ENCODE data around the gene DCDC1.

DCDC1 gene

DNA sequence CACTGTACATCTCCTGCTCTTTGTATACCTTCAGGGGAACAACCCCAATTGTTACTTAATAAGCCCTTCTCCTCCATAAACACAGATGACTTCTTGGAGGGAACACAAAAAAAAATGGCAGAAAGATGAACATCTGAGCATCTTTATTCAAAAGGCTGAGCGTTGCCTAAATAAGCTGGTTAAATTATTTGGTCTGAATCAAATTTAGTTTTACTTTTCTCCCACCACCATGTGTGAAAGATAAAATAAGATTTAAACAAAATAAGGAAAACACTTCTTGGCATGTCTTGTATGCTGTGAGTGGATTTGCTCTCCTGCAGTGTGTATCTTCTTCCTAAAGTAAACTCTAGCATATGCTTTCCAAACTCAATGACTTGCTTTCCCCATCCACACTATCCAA, 137.9 kb downstream of the DCDC1 start:
- H3K4me3 Mint-ChIP-seq, result no peak overlapping the region
- no peaks in the 10 kb centered on the region for H3K36me3 Mint-ChIP-seq
- H3K27me3 Mint-ChIP-seq, result no peaks in the 10 kb centered on the region
- DNase-seq (no peak), ATAC-seq (replicated peaks) (no peak)
- H3K9me3 Mint-ChIP-seq, result no peaks in the 10 kb centered on the region
- no peaks in the 10 kb centered on the region for H3K4me1 Mint-ChIP-seq
- no peak overlapping the region for H3K27ac Mint-ChIP-seq

DNA sequence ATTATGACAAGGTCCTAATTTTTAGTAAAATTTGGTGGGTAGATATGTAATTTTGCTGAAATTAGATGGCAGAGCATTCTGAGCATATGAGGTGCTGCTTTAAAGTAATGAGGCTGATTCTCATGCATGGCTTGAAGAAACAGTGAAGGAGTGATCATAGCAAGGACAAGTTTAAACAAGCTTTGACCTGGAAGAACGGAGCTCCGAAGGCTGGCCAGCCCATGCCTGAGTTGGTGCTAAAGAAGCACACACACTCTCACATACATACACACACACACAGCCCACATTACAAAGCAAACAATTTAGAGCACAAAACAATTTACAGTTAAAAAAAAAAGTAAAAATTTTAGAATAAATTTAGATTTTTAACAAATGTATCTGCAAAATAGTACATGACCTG, 150.7 kb downstream of the DCDC1 start:
- Mint-ChIP-seq H3K9me3 (no peaks in the 10 kb centered on the region), H3K27ac (no peak overlapping the region), H3K36me3 (no peaks in the 10 kb centered on the region), H3K27me3 (peaks cover 0 to 5% of the 10 kb centered on the region in 2 donors), H3K4me1 (no peaks in the 10 kb centered on the region), H3K4me3 (no peak overlapping the region)
- ATAC-seq (replicated peaks), result no peak
- DNase-seq, result no peak

DNA sequence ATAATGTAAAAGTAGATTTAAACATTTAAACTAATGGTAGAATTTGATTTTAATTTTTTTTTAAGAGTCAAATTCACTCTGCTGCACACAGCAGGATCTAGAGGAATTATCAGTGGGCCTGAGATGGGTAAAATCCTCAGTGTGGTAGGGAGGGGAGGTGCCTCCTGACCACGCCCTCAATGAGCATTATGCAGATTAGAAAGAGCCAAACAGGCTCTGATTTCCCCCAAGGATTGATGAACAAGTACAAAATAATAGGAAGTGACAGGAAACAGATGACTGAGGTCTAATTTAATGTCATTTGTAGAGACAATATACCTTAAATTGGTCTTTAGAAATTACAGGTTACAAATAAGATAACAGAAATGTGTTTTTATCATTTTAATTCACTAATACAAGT, 155.2 kb downstream of the DCDC1 start:
- H3K4me3 Mint-ChIP-seq, result no peak overlapping the region
- no peak for DNase-seq
- H3K27ac Mint-ChIP-seq, result no peak overlapping the region
- H3K9me3 Mint-ChIP-seq, result no peaks in the 10 kb centered on the region
- no peak for ATAC-seq (replicated peaks)
- no peaks in the 10 kb centered on the region for H3K27me3 Mint-ChIP-seq
- H3K36me3 Mint-ChIP-seq, result no peaks in the 10 kb centered on the region
- H3K4me1 Mint-ChIP-seq, result no peaks in the 10 kb centered on the region

DNA sequence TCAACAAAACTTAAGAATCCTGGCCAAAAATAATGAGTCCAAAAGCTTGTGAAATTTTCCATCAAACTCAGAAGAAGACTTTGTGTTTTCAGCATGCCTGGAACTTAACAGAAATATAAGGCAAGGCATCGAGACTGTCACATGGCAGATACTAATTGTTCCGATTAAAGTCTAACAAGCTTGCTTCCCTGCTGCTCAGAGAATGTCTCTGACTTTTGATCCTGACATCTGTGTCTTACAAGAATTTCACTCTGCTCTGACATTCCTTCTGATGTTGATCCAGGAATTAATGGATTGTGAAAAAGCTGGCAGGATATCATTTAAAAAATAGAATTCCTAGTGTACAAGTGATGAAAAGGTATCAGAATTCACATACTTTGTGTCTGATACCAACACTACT, 170.2 kb downstream of the DCDC1 start:
- no peaks in the 10 kb centered on the region for H3K9me3 Mint-ChIP-seq
- DNase-seq (no peak), ATAC-seq (replicated peaks) (no peak)
- no peaks in the 10 kb centered on the region for H3K27me3 Mint-ChIP-seq
- H3K27ac Mint-ChIP-seq, result no peak overlapping the region
- no peaks in the 10 kb centered on the region for H3K4me1 Mint-ChIP-seq
- no peaks in the 10 kb centered on the region for H3K36me3 Mint-ChIP-seq
- H3K4me3 Mint-ChIP-seq, result no peak overlapping the region

DNA sequence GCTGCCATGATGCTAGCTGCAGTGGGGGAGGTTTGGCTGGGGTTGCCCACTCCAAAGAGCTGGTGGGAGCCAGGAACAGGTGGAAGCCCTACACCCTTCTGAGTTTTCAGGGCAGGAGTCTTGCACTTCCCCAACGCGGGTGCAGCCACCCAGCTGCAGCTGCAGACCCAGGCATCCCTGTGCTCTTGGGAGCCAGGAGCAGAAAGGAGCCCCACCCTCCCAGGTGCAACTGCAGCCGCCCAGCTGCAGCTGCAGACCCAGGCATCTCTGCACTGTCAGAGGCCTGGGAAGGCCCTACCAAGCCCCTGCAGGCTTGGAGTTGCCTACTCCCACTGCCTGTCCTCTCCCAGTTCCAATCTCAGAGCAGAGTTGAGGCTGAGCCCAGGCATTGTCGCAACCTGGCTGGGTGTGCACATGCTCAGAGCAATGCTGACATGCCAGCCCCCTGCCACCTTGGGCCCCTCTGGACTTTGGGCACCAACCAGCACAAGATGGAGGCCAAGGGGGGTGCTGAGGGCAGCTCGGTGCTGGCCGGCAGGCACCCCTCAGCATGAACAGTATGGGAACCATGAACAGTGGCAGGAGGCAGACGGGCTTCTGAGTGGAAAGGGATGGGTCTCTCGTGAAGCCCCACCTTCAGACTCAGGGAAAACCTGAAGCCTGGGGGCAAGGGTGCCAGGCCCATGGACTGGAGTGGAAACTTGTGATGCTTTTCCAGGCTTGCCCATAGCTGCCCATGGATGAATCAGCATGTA, 195.4 kb downstream of the DCDC1 start:
- Mint-ChIP-seq H3K4me1 (no peaks in the 10 kb centered on the region), H3K27ac (no peak overlapping the region)

DNA sequence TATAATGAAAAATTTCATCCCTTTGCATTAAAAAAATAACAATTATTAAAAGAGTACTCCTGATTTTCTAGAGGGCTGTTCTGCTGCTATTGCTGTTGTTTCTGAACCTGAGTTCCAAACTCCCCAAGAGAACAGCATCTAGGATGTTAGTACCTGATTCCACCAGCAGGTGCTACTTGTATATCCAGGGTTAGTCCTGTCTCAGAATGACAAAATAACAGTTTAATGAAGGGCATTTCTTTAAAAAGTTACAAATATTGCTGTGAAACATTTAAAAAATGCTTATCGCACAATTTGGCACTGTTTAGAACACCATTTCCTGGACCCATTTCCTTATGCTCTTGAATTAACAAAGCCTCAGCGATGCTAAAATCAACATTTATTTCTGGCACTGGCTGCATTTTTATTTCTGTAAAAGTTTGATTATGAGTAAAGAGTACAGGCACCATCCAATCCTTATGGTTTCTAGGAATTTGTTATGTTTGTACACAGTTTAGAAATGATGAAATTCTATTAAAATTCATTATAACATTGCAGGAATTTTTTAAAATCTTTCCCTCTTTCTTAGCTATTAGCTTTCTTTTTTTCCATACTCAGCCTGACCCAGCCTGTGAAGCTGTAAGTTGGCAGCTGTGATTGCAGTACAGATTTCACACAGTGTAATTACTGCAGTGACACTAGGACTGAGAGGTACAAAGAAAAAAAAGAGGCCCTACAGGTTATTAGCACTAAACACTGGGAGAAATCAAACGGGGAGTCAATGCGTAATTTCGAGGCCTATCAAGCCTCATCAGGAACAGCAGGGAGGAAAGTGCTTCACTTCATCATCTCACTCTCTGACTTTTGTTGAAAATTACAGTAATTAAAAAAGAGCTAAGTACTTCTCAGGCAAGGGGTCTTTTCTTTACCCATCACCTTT, 208.8 kb downstream of the DCDC1 start:
- Mint-ChIP-seq H3K4me1 (no peaks in the 10 kb centered on the region), H3K9me3 (no peaks in the 10 kb centered on the region), H3K36me3 (no peaks in the 10 kb centered on the region), H3K27me3 (peaks cover 0 to 4% of the 10 kb centered on the region in 2 donors), H3K4me3 (no peak overlapping the region), H3K27ac (no peak overlapping the region)
- ATAC-seq (replicated peaks) (no peak), DNase-seq (no peak)

More for the DNA sequence above, 195.4 kb downstream of the DCDC1 start:
- Mint-ChIP-seq H3K27me3 (no peaks in the 10 kb centered on the region), H3K4me3 (no peak overlapping the region), H3K36me3 (no peaks in the 10 kb centered on the region), H3K9me3 (peaks cover 15 to 19% of the 10 kb centered on the region in 2 donors)
- no peak for DNase-seq
- ATAC-seq (replicated peaks), result no peak

DNA sequence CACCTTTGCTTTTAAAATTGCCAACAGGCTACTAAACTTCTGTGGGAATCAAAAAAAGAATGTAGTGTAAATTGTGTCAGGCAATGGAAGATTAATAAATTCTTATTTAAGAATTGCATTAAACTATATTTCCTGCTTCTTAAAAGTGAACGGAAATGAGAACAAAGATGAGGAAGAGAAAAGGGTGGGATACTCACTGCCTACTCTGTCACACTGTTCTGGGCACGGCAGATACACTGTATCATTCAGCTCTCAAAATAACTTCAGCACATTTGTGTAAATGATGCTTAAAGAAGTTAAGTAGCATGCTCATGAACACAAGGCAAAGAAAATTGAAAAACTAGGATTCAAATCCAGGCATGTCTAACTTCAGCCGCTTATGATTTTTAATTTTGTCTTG, 218.7 kb downstream of the DCDC1 start:
- DNase-seq (no peak), ATAC-seq (replicated peaks) (no peak)
- Mint-ChIP-seq H3K27ac (no peak overlapping the region), H3K36me3 (no peaks in the 10 kb centered on the region), H3K4me1 (no peaks in the 10 kb centered on the region), H3K27me3 (no peaks in the 10 kb centered on the region), H3K4me3 (no peak overlapping the region), H3K9me3 (no peaks in the 10 kb centered on the region)

DNA sequence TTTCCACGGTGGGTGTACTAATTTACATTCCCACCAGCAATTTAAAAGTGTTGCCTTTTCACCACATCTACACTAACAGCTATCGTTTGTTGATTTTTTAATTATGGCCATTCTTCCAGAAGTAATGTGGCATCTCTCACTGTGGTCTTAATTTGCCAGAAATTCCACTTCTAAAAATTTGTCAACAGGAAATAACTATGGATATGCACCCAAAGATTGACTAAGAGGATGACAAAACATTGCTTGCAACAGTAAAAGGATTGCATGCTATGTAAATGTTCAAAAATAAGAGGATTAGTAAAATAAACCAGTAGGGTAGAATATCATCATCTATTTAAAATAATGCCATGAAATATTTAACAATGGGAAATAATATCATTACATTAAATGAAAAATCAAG, 219.5 kb downstream of the DCDC1 start:
- Mint-ChIP-seq H3K27ac (no peak overlapping the region), H3K4me1 (no peaks in the 10 kb centered on the region), H3K4me3 (no peak overlapping the region), H3K9me3 (no peaks in the 10 kb centered on the region), H3K27me3 (no peaks in the 10 kb centered on the region), H3K36me3 (no peaks in the 10 kb centered on the region)
- DNase-seq, result no peak
- ATAC-seq (replicated peaks), result no peak

DNA sequence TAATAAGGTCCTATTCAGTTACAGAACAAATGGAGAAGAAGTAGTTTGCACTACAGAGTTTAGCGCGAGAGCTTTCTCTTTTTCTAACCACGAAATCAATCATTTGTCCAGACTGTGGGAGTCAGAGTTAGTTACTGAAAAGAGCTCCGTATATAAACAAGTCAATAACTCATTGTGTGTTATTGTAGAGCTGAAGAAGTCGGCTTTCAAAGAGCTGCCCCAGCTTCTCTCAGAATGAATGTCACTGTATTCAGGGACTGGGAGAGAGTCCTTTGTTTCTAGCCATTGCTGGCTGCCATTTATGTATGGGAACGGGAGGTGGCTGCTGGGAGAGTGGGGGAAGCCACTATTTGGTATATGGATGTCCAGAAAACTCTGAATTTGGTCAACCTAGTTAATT, 227.8 kb downstream of the DCDC1 start:
- no peaks in the 10 kb centered on the region for H3K4me1 Mint-ChIP-seq
- no peak for DNase-seq
- H3K27me3 Mint-ChIP-seq, result peaks cover 0 to 3% of the 10 kb centered on the region in 2 donors
- no peaks in the 10 kb centered on the region for H3K36me3 Mint-ChIP-seq
- no peak overlapping the region for H3K27ac Mint-ChIP-seq
- no peak for ATAC-seq (replicated peaks)
- no peak overlapping the region for H3K4me3 Mint-ChIP-seq
- no peaks in the 10 kb centered on the region for H3K9me3 Mint-ChIP-seq

DNA sequence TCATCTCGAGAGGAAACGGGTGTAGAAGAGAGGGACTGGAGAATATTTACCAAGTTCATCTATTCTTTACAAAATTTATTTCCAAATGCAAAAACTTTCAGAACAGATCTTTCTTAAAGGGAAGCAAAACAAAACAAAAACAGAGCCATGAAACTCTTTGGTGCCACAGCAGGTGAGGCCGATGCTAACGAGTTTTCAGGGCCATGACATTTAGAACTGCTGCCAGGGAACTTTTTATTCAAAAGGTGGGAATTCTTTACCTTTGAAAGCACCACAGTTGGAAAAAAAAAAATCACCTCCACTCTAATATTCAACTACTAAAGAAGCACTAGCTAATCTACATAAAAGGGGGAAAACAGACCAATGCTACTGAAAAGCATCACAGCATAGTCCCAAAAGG, 230.1 kb downstream of the DCDC1 start:
- H3K9me3 Mint-ChIP-seq, result no peaks in the 10 kb centered on the region
- ATAC-seq (replicated peaks), result no peak
- H3K27ac Mint-ChIP-seq, result no peak overlapping the region
- H3K36me3 Mint-ChIP-seq, result no peaks in the 10 kb centered on the region
- no peaks in the 10 kb centered on the region for H3K4me1 Mint-ChIP-seq
- no peak for DNase-seq
- H3K27me3 Mint-ChIP-seq, result peaks cover 0 to 3% of the 10 kb centered on the region in 2 donors
- H3K4me3 Mint-ChIP-seq, result no peak overlapping the region

DNA sequence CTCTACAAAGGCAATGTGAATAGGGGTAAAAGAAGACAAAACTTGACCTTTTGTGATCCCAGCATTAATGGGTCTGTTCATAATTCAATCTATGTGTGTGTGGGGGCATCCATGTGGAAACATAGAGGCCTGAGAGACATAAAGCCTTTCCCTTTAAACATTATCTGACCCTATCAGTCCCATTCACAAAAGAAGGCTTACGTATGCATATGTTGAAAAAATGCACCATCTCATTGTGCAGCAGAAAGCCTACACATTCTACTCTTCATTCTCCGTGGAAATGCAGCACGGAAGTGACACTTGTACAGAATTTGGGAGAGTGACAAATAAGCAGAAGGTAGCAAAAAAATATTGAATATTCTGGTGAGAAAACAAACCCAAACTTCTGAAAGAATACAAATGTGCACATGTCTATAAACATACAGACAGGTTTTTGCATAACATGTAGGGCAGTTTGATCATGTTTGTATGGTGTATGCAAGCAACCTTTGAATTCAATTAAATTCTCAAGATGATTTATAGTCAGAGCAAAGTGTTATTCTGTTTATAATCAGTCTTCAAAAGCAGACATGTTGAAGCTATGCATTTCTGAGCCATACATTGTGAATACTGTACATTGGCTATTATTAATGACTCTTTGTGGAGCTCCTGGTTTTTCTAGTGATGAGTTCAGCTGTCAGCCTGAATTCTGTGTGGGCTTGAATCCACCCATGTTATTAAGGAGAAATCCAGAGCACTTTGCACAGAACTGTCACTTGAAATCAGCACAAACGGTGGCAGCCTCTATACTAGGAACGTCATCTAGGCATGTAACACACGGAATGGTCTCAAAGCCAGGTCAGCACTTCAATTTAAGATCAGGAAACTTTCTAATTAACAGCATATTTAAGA, 236.8 kb downstream of the DCDC1 start:
- DNase-seq (no peak), ATAC-seq (replicated peaks) (no peak)
- Mint-ChIP-seq H3K9me3 (peaks cover 0 to 3% of the 10 kb centered on the region in 2 donors), H3K4me1 (no peaks in the 10 kb centered on the region), H3K27ac (no peak overlapping the region), H3K27me3 (no peaks in the 10 kb centered on the region), H3K36me3 (no peaks in the 10 kb centered on the region), H3K4me3 (no peak overlapping the region)

DNA sequence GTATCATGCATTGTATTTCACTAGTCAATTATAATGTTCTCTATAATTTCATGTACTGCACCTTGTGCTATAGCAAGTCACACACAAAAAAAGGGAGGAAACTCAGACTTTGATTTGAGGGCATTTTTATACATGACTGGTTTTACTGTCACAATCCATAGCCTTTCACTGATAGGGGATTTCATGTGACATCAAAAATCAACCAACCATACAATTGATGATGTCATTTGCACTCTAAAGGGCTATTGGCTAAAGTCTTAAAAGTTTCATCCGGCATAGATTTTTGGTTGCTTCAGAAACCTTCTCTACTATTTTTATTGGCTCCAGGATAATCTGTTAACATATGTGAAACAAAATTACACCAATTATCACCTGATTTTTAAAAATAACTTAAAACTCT, 237.8 kb downstream of the DCDC1 start:
- H3K27ac Mint-ChIP-seq, result no peak overlapping the region
- no peak overlapping the region for H3K4me3 Mint-ChIP-seq
- no peaks in the 10 kb centered on the region for H3K4me1 Mint-ChIP-seq
- ATAC-seq (replicated peaks) (no peak), DNase-seq (no peak)
- peaks cover 0 to 3% of the 10 kb centered on the region in 2 donors for H3K9me3 Mint-ChIP-seq
- no peaks in the 10 kb centered on the region for H3K27me3 Mint-ChIP-seq
- H3K36me3 Mint-ChIP-seq, result no peaks in the 10 kb centered on the region

DNA sequence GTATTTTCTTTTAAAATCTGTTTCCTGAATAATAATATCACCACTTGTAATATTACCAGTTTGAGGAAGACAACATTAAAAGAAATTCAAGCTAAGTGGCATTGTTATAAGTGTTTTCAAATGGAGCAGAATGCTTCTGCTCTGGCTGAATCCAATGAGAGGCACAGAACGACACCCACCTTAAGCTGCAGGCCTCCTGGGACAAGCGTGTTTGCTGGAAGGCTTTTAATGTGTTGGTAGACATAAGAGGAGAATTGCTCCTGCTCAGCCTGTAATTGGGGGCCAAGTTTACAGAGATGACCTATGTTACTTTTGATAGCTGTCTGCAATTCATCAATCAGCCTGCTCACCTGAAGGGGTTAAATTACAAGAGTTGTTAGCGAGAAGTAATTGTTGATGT, 242.2 kb downstream of the DCDC1 start:
- DNase-seq (no peak), ATAC-seq (replicated peaks) (no peak)
- Mint-ChIP-seq H3K4me3 (no peak overlapping the region), H3K27me3 (no peaks in the 10 kb centered on the region), H3K9me3 (peaks cover 4 to 6% of the 10 kb centered on the region in 2 donors), H3K36me3 (no peaks in the 10 kb centered on the region), H3K27ac (no peak overlapping the region), H3K4me1 (no peaks in the 10 kb centered on the region)

DNA sequence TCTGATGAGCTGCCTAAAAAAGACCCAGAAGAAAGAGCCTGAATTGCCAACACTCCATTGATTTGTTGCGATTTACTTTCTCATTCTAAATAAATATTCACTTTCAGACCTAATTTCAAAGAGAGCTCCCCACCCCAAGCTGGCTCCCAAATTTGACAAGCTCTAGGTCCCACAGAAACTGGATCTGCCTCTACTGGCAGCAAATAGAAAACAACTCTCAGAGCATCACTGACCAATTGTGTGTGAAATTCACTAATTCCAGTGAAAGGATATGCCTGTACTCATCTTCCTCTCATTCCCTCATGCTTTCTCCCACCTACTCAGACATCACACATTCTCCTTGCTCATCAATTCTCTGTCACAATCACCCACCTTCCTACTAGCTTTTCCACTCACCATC, 249.1 kb downstream of the DCDC1 start:
- Mint-ChIP-seq H3K9me3 (peaks cover 3 to 4% of the 10 kb centered on the region in 2 donors), H3K4me1 (no peaks in the 10 kb centered on the region), H3K36me3 (no peaks in the 10 kb centered on the region), H3K27me3 (peaks cover 0 to 6% of the 10 kb centered on the region in 2 donors), H3K27ac (no peak overlapping the region), H3K4me3 (no peak overlapping the region)
- no peak for DNase-seq
- no peak for ATAC-seq (replicated peaks)

All from stimulated activated naive B cell treated with anti-CD40 and anti-IgM and Interleukin-4, amounts not matched to agents 10 μg/mL and 1 μg/mL and 100 μg/mL, for 72 hours (primary cell).